ENCODE measurements around the gene TMEM168.

Gene TMEM168

DNA sequence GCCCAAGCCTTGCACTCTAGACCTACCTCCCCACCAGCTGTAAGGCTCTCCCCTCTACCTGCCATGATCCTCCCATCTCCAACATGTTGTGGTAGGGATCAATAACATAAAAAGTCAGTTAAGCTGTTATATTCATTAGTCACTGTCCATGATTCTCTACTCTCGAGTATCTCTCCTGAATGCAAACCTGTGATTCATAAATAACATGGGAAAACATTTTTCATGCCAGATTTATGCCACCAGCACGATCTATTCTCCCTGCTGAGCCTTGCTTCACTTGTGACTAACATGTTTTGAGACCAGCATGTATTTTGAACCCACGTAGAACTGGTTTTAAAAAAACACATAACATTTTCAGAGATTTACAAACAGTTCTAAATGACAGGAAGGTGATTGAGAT is 30.3 kb downstream of the TMEM168 start:
- no peak overlapping the region for H3K4me2 ChIP-seq (ENCODE audit: low read length)
- H3K27ac ChIP-seq (ENCODE audit: low read depth, low read length, poor library complexity, severe bottlenecking), result no peak overlapping the region
- no peak overlapping the region for H3K9ac ChIP-seq (ENCODE audit: low read length)
- H2AFZ ChIP-seq (ENCODE audit: low read length), result no peak overlapping the region
- no peak overlapping the region for H3K4me3 ChIP-seq (ENCODE audit: low read depth, low read length, poor library complexity, severe bottlenecking)
- H3K79me2 ChIP-seq (ENCODE audit: insufficient read depth, low read length), result no peaks in the 10 kb centered on the region
- no peaks in the 10 kb centered on the region for H3K9me2 ChIP-seq (ENCODE audit: low read depth, low read length)
- no peaks in the 10 kb centered on the region for H3K36me3 ChIP-seq (ENCODE audit: insufficient read depth, low read length)
- H3F3A ChIP-seq (ENCODE audit: insufficient read depth, low read length), result no peaks in the 10 kb centered on the region
- TF ChIP-seq, protein P1, sequence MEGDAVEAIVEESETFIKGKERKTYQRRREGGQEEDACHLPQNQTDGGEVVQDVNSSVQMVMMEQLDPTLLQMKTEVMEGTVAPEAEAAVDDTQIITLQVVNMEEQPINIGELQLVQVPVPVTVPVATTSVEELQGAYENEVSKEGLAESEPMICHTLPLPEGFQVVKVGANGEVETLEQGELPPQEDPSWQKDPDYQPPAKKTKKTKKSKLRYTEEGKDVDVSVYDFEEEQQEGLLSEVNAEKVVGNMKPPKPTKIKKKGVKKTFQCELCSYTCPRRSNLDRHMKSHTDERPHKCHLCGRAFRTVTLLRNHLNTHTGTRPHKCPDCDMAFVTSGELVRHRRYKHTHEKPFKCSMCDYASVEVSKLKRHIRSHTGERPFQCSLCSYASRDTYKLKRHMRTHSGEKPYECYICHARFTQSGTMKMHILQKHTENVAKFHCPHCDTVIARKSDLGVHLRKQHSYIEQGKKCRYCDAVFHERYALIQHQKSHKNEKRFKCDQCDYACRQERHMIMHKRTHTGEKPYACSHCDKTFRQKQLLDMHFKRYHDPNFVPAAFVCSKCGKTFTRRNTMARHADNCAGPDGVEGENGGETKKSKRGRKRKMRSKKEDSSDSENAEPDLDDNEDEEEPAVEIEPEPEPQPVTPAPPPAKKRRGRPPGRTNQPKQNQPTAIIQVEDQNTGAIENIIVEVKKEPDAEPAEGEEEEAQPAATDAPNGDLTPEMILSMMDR (IDR thresholded peaks at IDR 0.05; ENCODE audit: low read length), result no peak
- TF ChIP-seq EZH2 (IDR thresholded peaks at IDR 0.05; ENCODE audit: borderline replicate concordance, low read length), result no peak
- no peaks in the 10 kb centered on the region for H3K4me1 ChIP-seq (ENCODE audit: insufficient read depth, low read length, severe bottlenecking)
- no peaks in the 10 kb centered on the region for H4K20me1 ChIP-seq (ENCODE audit: insufficient read depth, low read length)
- H3K9me3 ChIP-seq (ENCODE audit: low read length), result no peaks in the 10 kb centered on the region
- H3K27me3 ChIP-seq (ENCODE audit: insufficient read depth, low read length), result no peaks in the 10 kb centered on the region

DNA sequence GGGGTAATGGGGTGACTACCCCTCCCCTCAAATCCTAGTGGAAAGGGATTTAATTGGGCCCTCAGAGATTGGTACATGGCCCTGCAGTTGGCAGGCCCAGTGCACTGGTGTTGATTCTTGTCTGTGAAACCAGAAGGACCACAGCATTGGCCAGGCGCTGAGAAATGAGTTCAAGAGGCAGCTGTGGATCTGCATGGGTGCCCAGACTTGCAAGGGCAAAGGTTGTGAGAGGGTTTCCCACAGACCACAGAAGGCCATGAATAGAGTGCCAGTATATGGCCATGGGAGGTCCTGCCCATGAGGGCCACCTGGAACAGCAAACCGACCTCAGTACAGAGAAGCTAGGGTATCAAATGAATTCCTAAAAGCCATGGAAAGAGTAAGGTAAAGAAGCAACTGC is 32.9 kb downstream of the TMEM168 start:
- H3F3A ChIP-seq (ENCODE audit: insufficient read depth, low read length), result no peaks in the 10 kb centered on the region
- no peaks in the 10 kb centered on the region for H3K4me1 ChIP-seq (ENCODE audit: insufficient read depth, low read length, severe bottlenecking)
- TF ChIP-seq, protein P1 (IDR thresholded peaks at IDR 0.05; ENCODE audit: low read length), result no peak
- no peak for TF ChIP-seq EZH2 (IDR thresholded peaks at IDR 0.05; ENCODE audit: borderline replicate concordance, low read length)
- no peaks in the 10 kb centered on the region for H4K20me1 ChIP-seq (ENCODE audit: insufficient read depth, low read length)
- no peaks in the 10 kb centered on the region for H3K79me2 ChIP-seq (ENCODE audit: insufficient read depth, low read length)
- H2AFZ ChIP-seq (ENCODE audit: low read length), result no peak overlapping the region
- H3K9ac ChIP-seq (ENCODE audit: low read length), result no peak overlapping the region
- no peaks in the 10 kb centered on the region for H3K27me3 ChIP-seq (ENCODE audit: insufficient read depth, low read length)
- no peak overlapping the region for H3K27ac ChIP-seq (ENCODE audit: low read depth, low read length, poor library complexity, severe bottlenecking)
- H3K36me3 ChIP-seq (ENCODE audit: insufficient read depth, low read length), result no peaks in the 10 kb centered on the region
- H3K4me2 ChIP-seq (ENCODE audit: low read length), result no peak overlapping the region
- no peaks in the 10 kb centered on the region for H3K9me2 ChIP-seq (ENCODE audit: low read depth, low read length)
- H3K9me3 ChIP-seq (ENCODE audit: low read length), result no peaks in the 10 kb centered on the region
- H3K4me3 ChIP-seq (ENCODE audit: low read depth, low read length, poor library complexity, severe bottlenecking), result no peak overlapping the region

DNA sequence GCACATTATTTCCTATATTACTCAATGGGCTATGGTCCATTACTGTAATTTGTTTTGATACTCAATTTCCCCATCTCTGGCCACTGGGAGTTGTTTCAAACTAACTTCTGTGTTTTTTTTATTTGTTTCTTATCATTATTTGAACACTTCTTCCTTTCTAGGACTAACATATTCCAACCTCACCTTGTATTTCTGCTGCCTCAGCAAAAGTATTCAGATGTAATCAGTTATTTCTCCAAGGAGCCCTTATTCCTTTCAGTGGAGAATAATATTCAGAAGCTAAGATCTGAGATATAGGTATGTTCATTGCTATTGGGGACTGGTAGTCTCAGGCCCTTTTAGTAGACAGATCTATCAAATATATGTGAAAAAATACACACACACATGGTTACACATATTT is 36.9 kb downstream of the TMEM168 start:
- H3K4me3 ChIP-seq (ENCODE audit: low read depth, low read length, poor library complexity, severe bottlenecking), result no peak overlapping the region
- H3K4me1 ChIP-seq (ENCODE audit: insufficient read depth, low read length, severe bottlenecking), result no peaks in the 10 kb centered on the region
- H3K9me3 ChIP-seq (ENCODE audit: low read length), result no peaks in the 10 kb centered on the region
- no peak overlapping the region for H3K4me2 ChIP-seq (ENCODE audit: low read length)
- no peaks in the 10 kb centered on the region for H3K79me2 ChIP-seq (ENCODE audit: insufficient read depth, low read length)
- no peaks in the 10 kb centered on the region for H3K36me3 ChIP-seq (ENCODE audit: insufficient read depth, low read length)
- no peaks in the 10 kb centered on the region for H4K20me1 ChIP-seq (ENCODE audit: insufficient read depth, low read length)
- no peak overlapping the region for H3K27ac ChIP-seq (ENCODE audit: low read depth, low read length, poor library complexity, severe bottlenecking)
- H3K27me3 ChIP-seq (ENCODE audit: insufficient read depth, low read length), result no peaks in the 10 kb centered on the region
- H2AFZ ChIP-seq (ENCODE audit: low read length), result no peak overlapping the region
- H3K9me2 ChIP-seq (ENCODE audit: low read depth, low read length), result no peaks in the 10 kb centered on the region
- no peak overlapping the region for H3K9ac ChIP-seq (ENCODE audit: low read length)
- H3F3A ChIP-seq (ENCODE audit: insufficient read depth, low read length), result no peaks in the 10 kb centered on the region
- no peak for TF ChIP-seq EZH2 (IDR thresholded peaks at IDR 0.05; ENCODE audit: borderline replicate concordance, low read length)
- TF ChIP-seq, protein P1 (IDR thresholded peaks at IDR 0.05; ENCODE audit: low read length), result no peak
